Spleen (tissue), 11 donors: ENCODE measurements around the gene TTLL9. TPM values are rescaled to one million over a fixed set of nuclear protein-coding genes. Genes with fewer than 3 reads are reported as not detected.

Source experiments
- DNase-seq: peaks from one replicate; pipeline ENCODE4 v3.0.0-alpha.2; 2020
- H3K27ac ChIP-seq, 8 donors: fragments of 200-600 bp; sonication (generic) in 7 of 8; 1 replicate in 4 of 8; 2 replicates in 4 of 8; pipeline versions ENCODE4 v1.5.0 to v1.8.0; 2016 to 2021; ENCODE audit warnings: inconsistent platforms in 4 of 8, mild to moderate bottlenecking in 4 of 8, moderate library complexity in 1 of 8
- H3K27me3 ChIP-seq, 7 donors: fragments of 200-600 bp; sonication (generic) in 6 of 7; replicated peaks in 1 of 7; 1 replicate in 4 of 7; 2 replicates in 3 of 7; pipeline versions ENCODE4 v1.5.0 to v1.8.0; 2016 to 2021; ENCODE audit warnings: inconsistent platforms in 3 of 7, mild to moderate bottlenecking in 1 of 7
- H3K36me3 ChIP-seq, 6 donors: fragments of 200-600 bp; sonication (generic) in 5 of 6; 1 replicate in 4 of 6; 2 replicates in 2 of 6; pipeline versions ENCODE4 v1.5.0 to v1.8.0; 2016 to 2021; ENCODE audit warnings: inconsistent platforms in 2 of 6
- H3K4me1 ChIP-seq, 6 donors: fragments of 200-600 bp; sonication (generic) in 5 of 6; 1 replicate in 3 of 6; 2 replicates in 3 of 6; pipeline versions ENCODE4 v1.5.0 to v1.8.0; 2016 to 2021; ENCODE audit warnings: inconsistent platforms in 3 of 6
- H3K4me3 ChIP-seq, 8 donors: fragments of 200-600 bp; sonication (generic) in 7 of 8; 1 replicate in 4 of 8; 2 replicates in 4 of 8; pipeline versions ENCODE4 v1.5.0 to v1.8.0; 2016 to 2021; ENCODE audit warnings: inconsistent platforms in 4 of 8, mild to moderate bottlenecking in 4 of 8, moderate library complexity in 2 of 8
- H3K9me3 ChIP-seq, 8 donors: fragments of 200-600 bp; sonication (generic) in 7 of 8; 1 replicate in 4 of 8; 2 replicates in 4 of 8; pipeline versions ENCODE4 v1.5.0 to v1.8.0; 2016 to 2021; ENCODE audit warnings: inconsistent platforms in 4 of 8
- POLR2A ChIP-seq, 3 donors: fragments of 450-650 bp; IDR thresholded peaks; one replicate each; pipeline ENCODE4 v1.5.1; 2017; ENCODE audit warnings: antibody characterized with exemption in 3 of 3, mild to moderate bottlenecking in 1 of 3
- POLR2AphosphoS5 ChIP-seq, 3 donors: sonication (generic); formaldehyde crosslinking; IDR thresholded peaks; one replicate each; pipeline ENCODE4 v1.5.1; 2017; ENCODE audit warnings: antibody characterized with exemption in 3 of 3
- WGBS, 5 donors: extraction: QIAGEN DNeasy Blood & Tissue Kit in 3 of 5; methylation state at CpG; one replicate each; pipeline versions ENCODE4 v1.1.5 to v1.1.7; 2013 to 2018; 5-methylcytosine and 5-hydroxymethylcytosine counted together
- intact Hi-C: fragments of 100-400 bp; cut with DNase I; formaldehyde crosslinking; loops from one replicate; pipeline ENCODE4 v1.15.0; 2023; ENCODE audit warnings: low total_unique reads
- polyA plus RNA-seq, 3 donors: library from polyadenylated mRNA; stranded (reverse); fragments of 200-250 nt; gene quantifications; one replicate each; pipeline ENCODE4 v1.2.1, GENCODE V29; 2013
- total RNA-seq, 7 donors: library from RNA; depleted of rRNA in 3 of 7; stranded (reverse); fragments of >200 nt in 3 of 7; fragmentation: NEBNext Ultra II Directional in 4 of 7; extraction: Animal tissue kit (Norgen Biotek cat#: 25700) in 4 of 7; gene quantifications; one replicate each; pipeline versions ENCODE4 v1.1.0 to v1.2.1, GENCODE V29; 2016 to 2021
- TF ChIP-seq, protein P1 (sequence below), 11 experiments: fragments of 200-600 bp in 7 of 11; fragments of 450-650 bp in 4 of 11; sonication (generic) in 4 of 11; IDR thresholded peaks in 8 of 11; conservative IDR thresholded peaks in 3 of 11; 1 replicate in 7 of 11; 2 replicates in 4 of 11; pipeline versions ENCODE4 v1.4.0 to v1.8.0; 2016 to 2021; ENCODE audit warnings: antibody characterized with exemption in 11 of 11, inconsistent platforms in 4 of 11, mild to moderate bottlenecking in 1 of 11
- donor health status: healthy with polysubstance abuse.
- donor health status: DM: no; HTN: no; CAD: no; lungs with moderate emphysema.
- donor health status: DM: no; HTN: no; CAD: no.
- donor health status: Bipolar disorder and iron deficiency.
- donor health status: healthy.
- donor health status: DM: no; HTN: no; CAD: no.
- donor health status: DM: yes; HTN: yes; CAD: no.

Gene TTLL9
- total and polyA plus RNA-seq, 10 donors, result 0.22 to 0.79 (median 0.33) TPM

GRCh38 chr20:31843881-31844280, 26.6 kb upstream of the TTLL9 start:
- H3K9me3 ChIP-seq, result no peaks in the 10 kb centered on the region
- H3K4me3 ChIP-seq, result peak overlapping the region in 3 of 8 donors; percentile 16 to 43 (median 24)
- H3K27me3 ChIP-seq, result peaks cover 0 to 7% (median 0%) of the 10 kb centered on the region in 7 donors
- TF ChIP-seq, protein P1, sequence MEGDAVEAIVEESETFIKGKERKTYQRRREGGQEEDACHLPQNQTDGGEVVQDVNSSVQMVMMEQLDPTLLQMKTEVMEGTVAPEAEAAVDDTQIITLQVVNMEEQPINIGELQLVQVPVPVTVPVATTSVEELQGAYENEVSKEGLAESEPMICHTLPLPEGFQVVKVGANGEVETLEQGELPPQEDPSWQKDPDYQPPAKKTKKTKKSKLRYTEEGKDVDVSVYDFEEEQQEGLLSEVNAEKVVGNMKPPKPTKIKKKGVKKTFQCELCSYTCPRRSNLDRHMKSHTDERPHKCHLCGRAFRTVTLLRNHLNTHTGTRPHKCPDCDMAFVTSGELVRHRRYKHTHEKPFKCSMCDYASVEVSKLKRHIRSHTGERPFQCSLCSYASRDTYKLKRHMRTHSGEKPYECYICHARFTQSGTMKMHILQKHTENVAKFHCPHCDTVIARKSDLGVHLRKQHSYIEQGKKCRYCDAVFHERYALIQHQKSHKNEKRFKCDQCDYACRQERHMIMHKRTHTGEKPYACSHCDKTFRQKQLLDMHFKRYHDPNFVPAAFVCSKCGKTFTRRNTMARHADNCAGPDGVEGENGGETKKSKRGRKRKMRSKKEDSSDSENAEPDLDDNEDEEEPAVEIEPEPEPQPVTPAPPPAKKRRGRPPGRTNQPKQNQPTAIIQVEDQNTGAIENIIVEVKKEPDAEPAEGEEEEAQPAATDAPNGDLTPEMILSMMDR (IDR thresholded peaks at IDR 0.05 in 8 of 11, conservative IDR thresholded peaks at IDR 0.05 in 3 of 11), result no peak
- TF ChIP-seq POLR2AphosphoS5 (IDR thresholded peaks at IDR 0.05) (no peak), POLR2A (IDR thresholded peaks at IDR 0.05) (no peak)
- intact Hi-C loops, result no loop called here
- DNase-seq, result no peak
- 81 to 84% (median 82%) methylated on average over 5 of the region's 5 CpGs for WGBS, 5 donors
- peaks cover 0 to 70% (median 20%) of the 10 kb centered on the region in 6 donors for H3K4me1 ChIP-seq
- peak overlapping the region in 4 of 8 donors; percentile 56 to 65 (median 62) for H3K27ac ChIP-seq
- no peaks in the 10 kb centered on the region for H3K36me3 ChIP-seq

- Histone ChIP-seq H3K9me3 (no peaks in the 10 kb centered on the region), H3K36me3 (no peaks in the 10 kb centered on the region), H3K27me3 (peaks cover 0 to 16% (median 4%) of the 10 kb centered on the region in 7 donors), H3K4me1 (peaks cover 0 to 63% (median 20%) of the 10 kb centered on the region in 6 donors), H3K4me3 (peak overlapping the region in 6 of 8 donors; percentile 6 to 43 (median 15)), H3K27ac (peak overlapping the region in 6 of 8 donors; percentile 3 to 65 (median 58))
- TF ChIP-seq POLR2A (IDR thresholded peaks at IDR 0.05) (no peak), POLR2AphosphoS5 (IDR thresholded peaks at IDR 0.05) (no peak)
- TF ChIP-seq, protein P1 (IDR thresholded peaks at IDR 0.05 in 8 of 11, conservative IDR thresholded peaks at IDR 0.05 in 3 of 11), result no peak
- WGBS, 5 donors, result 79 to 91% (median 86%) methylated on average over 13 to 28 of the region's 28 CpGs
- intact Hi-C loops, result no loop called here
- DNase-seq, result no peak
These were observed 25.6 kb upstream of the TTLL9 start for GRCh38 chr20:31844737-31845299.

DNA sequence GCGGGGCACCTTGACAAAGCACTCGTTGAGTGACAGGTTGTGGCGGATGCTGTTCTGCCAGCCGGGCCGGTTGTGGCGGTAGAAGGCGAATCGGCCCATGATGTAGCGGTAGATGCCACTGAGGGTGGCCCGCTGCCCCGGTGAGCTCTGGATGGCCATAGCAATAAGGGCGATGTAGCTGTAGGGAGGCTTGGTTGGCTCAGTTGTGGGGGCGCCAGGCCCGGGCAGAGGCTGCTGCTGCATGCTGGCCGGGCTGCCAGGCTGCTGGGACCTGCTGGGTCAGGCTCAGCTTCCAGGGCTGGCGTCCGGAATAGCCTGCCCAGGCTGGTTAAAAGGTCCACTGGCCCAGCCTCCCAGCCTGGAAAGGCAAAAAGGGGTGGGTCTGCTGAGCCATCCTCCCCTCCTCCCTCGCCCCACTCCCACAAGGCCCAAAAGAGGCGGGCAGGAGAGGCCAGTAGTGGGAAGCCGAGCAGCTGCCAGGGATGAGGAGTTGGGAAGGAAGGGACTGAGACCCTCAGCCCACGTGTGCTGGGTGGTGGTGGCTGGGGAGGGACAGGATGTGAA, 25.1 kb upstream of the TTLL9 start, which contains the start of gene FOXS1:
TSS of gene FOXS1 (minus strand) at position 305 of the 564 bp plus-strand sequence. CDS start at position 243, 62 bp downstream.
- Histone ChIP-seq H3K9me3 (no peaks in the 10 kb centered on the region), H3K4me3 (peak within 1 kb of the TSS in 6 of 8 donors; percentile 6 to 43 (median 15)), H3K4me1 (peaks cover 0 to 63% (median 20%) of the 10 kb centered on the region in 6 donors), H3K27ac (peak within 1 kb of the TSS in 6 of 8 donors; percentile 3 to 65 (median 59)), H3K27me3 (peaks cover 0 to 22% (median 4%) of the 10 kb centered on the region in 7 donors), H3K36me3 (no peaks in the 10 kb centered on the region)
- no peak for DNase-seq
- WGBS, 5 donors, result 65 to 82% (median 76%) methylated on average over 14 to 21 of the region's 21 CpGs
- intact Hi-C loops, result no loop called here
- TF ChIP-seq POLR2A (IDR thresholded peaks at IDR 0.05) (no peak), POLR2AphosphoS5 (IDR thresholded peaks at IDR 0.05) (peak; percentile 20 to 67 (median 60))
- TF ChIP-seq, protein P1 (IDR thresholded peaks at IDR 0.05 in 8 of 11, conservative IDR thresholded peaks at IDR 0.05 in 3 of 11), result no peak

- H3K4me1 ChIP-seq, result peaks cover 0 to 50% (median 16%) of the 10 kb centered on the region in 6 donors
- no peak for DNase-seq
- peaks cover 0 to 33% (median 4%) of the 10 kb centered on the region in 7 donors for H3K27me3 ChIP-seq
- H3K27ac ChIP-seq, result no peak overlapping the region
- H3K9me3 ChIP-seq, result no peaks in the 10 kb centered on the region
- no peaks in the 10 kb centered on the region for H3K36me3 ChIP-seq
- intact Hi-C loops, result no loop called here
- H3K4me3 ChIP-seq, result no peak overlapping the region
- WGBS, 5 donors, result 73 to 83% (median 76%) methylated on average over 3 of the region's 3 CpGs
- TF ChIP-seq POLR2A (IDR thresholded peaks at IDR 0.05) (no peak), POLR2AphosphoS5 (IDR thresholded peaks at IDR 0.05) (no peak)
- TF ChIP-seq, protein P1 (IDR thresholded peaks at IDR 0.05 in 8 of 11, conservative IDR thresholded peaks at IDR 0.05 in 3 of 11), result peak in 6 of 11 experiments; percentile 0 to 64 (median 38)
These were observed 23.7 kb upstream of the TTLL9 start for GRCh38 chr20:31846793-31847138.
